Stomach smooth muscle (tissue), 2 donors: ENCODE measurements around the gene ITIH1.

ENCODE experiments used
- H3K27ac ChIP-seq: one replicate; pipeline ENCODE4 v1.7.0; 2013; ENCODE audit warnings: mild to moderate bottlenecking, low read length, inconsistent platforms
- H3K27me3 ChIP-seq, 2 donors: one replicate each; pipeline ENCODE4 v1.7.0; 2013; ENCODE audit warnings: low read length in 2 of 2; ENCODE audit not compliant: insufficient read depth in 2 of 2, control insufficient read depth in 1 of 2
- H3K36me3 ChIP-seq, 2 donors: one replicate each; pipeline ENCODE4 v1.7.0; 2013; ENCODE audit warnings: low read length in 2 of 2; ENCODE audit not compliant: control insufficient read depth in 2 of 2, insufficient read depth in 2 of 2
- H3K4me1 ChIP-seq: one replicate; pipeline ENCODE4 v1.7.0; 2013; ENCODE audit warnings: low read length; ENCODE audit not compliant: control insufficient read depth, insufficient read depth
- H3K4me3 ChIP-seq, 2 donors: one replicate each; pipeline ENCODE4 v1.7.0; 2013; ENCODE audit warnings: low read length in 2 of 2
- H3K9ac ChIP-seq, 2 donors: one replicate each; pipeline ENCODE4 v1.7.0; 2013; ENCODE audit warnings: low read length in 2 of 2, mild to moderate bottlenecking in 1 of 2
- H3K9me3 ChIP-seq, 2 donors: one replicate each; pipeline ENCODE4 v1.7.0; 2013; ENCODE audit warnings: low read length in 2 of 2; ENCODE audit not compliant: control insufficient read depth in 2 of 2
- donor health status: healthy.
- donor health status: Pancreatic carcinoma.

Gene ITIH1

DNA sequence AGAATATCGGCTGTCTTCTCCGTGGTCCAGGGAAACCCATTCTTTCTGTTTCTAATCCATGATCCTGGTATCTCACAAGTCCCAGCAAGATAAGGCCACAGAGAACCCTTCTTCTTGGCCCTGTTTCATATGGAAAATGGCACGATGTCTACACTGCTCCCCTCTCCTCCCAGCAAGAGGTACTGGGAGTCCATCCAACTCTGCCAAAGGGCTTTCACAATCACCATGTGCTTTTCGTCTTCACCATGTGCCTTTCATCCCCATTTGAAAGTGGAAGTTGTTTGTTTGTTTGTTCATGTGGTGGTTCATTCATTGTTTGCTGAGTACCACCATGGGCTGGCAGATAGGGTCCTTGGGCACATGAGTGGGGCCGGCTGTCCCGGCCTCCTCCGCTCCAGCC, 22.7 kb downstream of the ITIH1 start:
- no peak overlapping the region for H3K27ac ChIP-seq
- H3K4me1 ChIP-seq: no peaks in the 10 kb centered on the region
- no peaks in the 10 kb centered on the region for H3K36me3 ChIP-seq
- H3K9ac ChIP-seq: no peak overlapping the region
- H3K4me3 ChIP-seq: no peak overlapping the region
- peaks cover 0 to 3% of the 10 kb centered on the region in 2 donors for H3K27me3 ChIP-seq
- no peaks in the 10 kb centered on the region for H3K9me3 ChIP-seq

DNA sequence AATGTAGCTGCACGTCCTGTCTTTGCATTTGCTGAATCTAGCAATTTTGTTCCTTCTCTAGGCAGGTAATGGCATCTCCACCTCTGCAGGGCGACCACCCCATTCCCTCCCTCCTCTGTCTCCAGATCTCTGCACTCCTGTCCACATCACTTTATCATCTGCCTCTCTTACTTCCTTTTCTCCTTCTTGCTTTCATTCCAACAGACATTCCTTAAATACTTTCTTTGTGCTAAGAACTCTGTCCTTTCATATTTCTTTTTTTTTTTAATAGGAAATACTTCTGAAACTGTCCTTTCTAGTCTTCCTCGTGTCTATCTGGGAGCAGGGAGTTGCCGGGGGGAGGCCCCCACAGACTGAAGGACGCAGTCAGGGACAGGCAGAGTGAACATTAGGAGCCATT, 24.4 kb downstream of the ITIH1 start:
- H3K27me3 ChIP-seq: peaks cover 4% of the 10 kb centered on the region in 2 donors
- no peaks in the 10 kb centered on the region for H3K4me1 ChIP-seq
- no peak overlapping the region for H3K27ac ChIP-seq
- no peaks in the 10 kb centered on the region for H3K9me3 ChIP-seq
- no peak overlapping the region for H3K9ac ChIP-seq
- no peak overlapping the region for H3K4me3 ChIP-seq
- H3K36me3 ChIP-seq: no peaks in the 10 kb centered on the region

DNA sequence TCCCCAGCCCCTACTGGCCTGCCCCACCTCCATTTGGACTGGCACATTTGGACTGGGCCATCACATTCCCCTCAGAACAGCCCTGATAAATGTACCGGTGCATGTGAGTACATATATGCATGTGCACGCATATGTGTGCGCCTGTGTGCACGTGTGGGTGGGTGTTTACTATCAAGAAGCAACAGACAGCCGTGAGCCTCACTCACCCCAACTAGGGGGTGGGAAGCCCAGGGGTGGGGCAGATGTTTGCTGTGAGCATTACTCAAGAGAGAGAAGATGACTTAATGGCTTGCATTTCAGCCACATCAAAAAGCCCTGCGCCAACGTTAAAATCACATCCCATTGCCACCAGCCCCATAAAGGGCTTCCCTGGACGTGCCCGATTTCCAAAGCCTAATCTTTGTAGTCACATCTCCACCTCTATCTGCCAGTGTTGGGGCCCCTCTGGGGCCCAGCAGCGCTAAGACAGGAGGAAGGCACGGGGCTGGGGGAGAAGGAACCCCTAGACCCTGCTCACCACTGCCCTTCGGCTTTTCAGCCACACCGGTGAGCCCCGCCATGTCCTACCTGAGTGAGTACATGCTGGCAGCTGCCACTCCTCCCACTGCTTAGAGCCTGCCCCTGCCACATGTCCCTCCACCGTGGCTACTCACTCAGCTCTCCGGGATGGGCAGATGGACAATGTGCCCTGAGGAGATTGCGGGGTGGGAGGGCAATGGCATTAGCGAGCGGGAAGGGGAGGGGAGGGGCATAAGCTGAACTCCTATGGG, 28.1 kb downstream of the ITIH1 start:
- Histone ChIP-seq H3K9ac (no peak overlapping the region), H3K4me3 (no peak overlapping the region), H3K9me3 (no peaks in the 10 kb centered on the region), H3K27me3 (peaks cover 4% of the 10 kb centered on the region in 2 donors), H3K4me1 (no peaks in the 10 kb centered on the region), H3K36me3 (no peaks in the 10 kb centered on the region), H3K27ac (no peak overlapping the region)

DNA sequence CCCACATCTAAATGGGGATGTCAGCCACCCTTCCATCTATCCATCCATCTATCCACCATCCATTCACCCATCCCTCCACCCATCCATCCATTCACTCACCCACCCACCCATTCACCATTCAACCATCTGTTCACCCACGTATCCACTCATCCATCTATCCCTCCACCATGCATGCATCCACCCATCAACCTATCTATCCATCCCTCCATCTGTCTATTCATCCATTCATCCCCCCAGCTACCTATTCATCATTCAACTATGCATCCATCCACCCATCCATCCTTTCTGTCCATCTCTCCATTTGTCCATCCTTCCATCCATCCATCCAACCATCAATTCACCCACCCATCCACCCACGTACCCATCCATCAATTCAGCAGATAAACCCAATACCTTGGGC, 31.8 kb downstream of the ITIH1 start:
- H3K4me1 ChIP-seq: no peaks in the 10 kb centered on the region
- H3K36me3 ChIP-seq: no peaks in the 10 kb centered on the region
- no peak overlapping the region for H3K9ac ChIP-seq
- H3K27me3 ChIP-seq: peaks cover 2 to 4% of the 10 kb centered on the region in 2 donors
- no peaks in the 10 kb centered on the region for H3K9me3 ChIP-seq
- no peak overlapping the region for H3K27ac ChIP-seq
- H3K4me3 ChIP-seq: no peak overlapping the region

- H3K9me3 ChIP-seq: no peaks in the 10 kb centered on the region
- H3K9ac ChIP-seq: no peak overlapping the region
- H3K27ac ChIP-seq: no peak overlapping the region
- H3K36me3 ChIP-seq: no peaks in the 10 kb centered on the region
- H3K4me1 ChIP-seq: no peaks in the 10 kb centered on the region
- H3K27me3 ChIP-seq: peaks cover 2 to 4% of the 10 kb centered on the region in 2 donors
- no peak overlapping the region for H3K4me3 ChIP-seq
Measured at GRCh38 chr3:52809662-52810377, 32.4 kb downstream of the ITIH1 start.

GRCh38 chr3:52810923-52811322, 33.5 kb downstream of the ITIH1 start:
- H3K9me3 ChIP-seq: no peaks in the 10 kb centered on the region
- H3K36me3 ChIP-seq: no peaks in the 10 kb centered on the region
- H3K27ac ChIP-seq: no peak overlapping the region
- no peak overlapping the region for H3K9ac ChIP-seq
- H3K4me1 ChIP-seq: no peaks in the 10 kb centered on the region
- no peak overlapping the region for H3K4me3 ChIP-seq
- no peaks in the 10 kb centered on the region for H3K27me3 ChIP-seq

DNA sequence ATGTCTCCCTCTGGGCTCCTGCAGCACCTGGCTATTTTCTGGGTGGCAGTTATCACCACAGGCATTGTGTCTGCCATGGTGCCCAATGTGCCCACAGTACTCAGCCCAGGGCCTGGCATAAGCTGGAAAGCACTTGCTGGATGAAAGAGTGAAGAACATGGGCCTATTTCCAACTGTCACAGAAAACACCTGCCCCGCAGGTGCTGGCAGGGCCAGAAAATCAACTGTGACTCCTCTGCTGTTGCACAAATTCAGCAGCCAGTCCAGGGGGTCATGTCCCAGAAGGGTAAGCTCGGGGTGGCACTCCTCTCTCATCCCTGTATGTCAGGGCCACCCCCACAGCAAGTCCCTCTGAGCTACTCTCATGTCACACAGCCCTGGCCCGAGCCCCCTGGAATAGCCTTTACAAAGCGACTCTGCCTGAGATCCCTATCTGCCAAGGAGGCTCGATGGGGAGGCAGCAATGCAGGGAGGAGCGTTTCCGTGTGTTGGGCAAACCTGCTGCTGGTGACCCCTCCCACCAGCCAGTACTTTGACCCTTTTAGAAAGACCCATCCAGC, 34.1 kb downstream of the ITIH1 start:
- no peaks in the 10 kb centered on the region for H3K4me1 ChIP-seq
- H3K9ac ChIP-seq: no peak overlapping the region
- no peaks in the 10 kb centered on the region for H3K27me3 ChIP-seq
- H3K9me3 ChIP-seq: no peaks in the 10 kb centered on the region
- H3K27ac ChIP-seq: no peak overlapping the region
- H3K36me3 ChIP-seq: no peaks in the 10 kb centered on the region
- no peak overlapping the region for H3K4me3 ChIP-seq

DNA sequence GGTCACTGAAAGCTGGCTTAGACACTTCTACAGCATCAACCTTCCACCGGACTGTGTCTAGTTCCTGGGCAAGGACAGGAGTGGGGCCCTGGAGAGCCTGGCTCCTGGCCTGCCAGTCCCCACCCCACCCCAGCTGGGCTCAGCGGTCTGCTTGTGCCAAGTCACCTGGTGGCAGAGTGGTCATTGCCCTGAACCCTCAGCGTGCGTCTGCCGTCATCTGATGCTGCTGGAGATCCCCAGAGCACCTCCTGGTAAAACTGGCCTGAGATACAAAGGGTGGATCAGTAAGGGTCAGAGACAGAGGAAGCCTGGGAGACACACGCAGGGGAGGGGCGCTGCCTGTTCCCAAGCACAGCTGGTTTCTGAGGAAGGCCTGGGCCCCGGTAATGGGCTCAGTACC, 36.4 kb downstream of the ITIH1 start:
- Histone ChIP-seq H3K4me3 (no peak overlapping the region), H3K36me3 (no peaks in the 10 kb centered on the region), H3K4me1 (no peaks in the 10 kb centered on the region), H3K27me3 (no peaks in the 10 kb centered on the region), H3K27ac (no peak overlapping the region), H3K9ac (no peak overlapping the region), H3K9me3 (no peaks in the 10 kb centered on the region)

GRCh38 chr3:52816199-52816598, 38.8 kb downstream of the ITIH1 start:
- no peaks in the 10 kb centered on the region for H3K9me3 ChIP-seq
- no peaks in the 10 kb centered on the region for H3K36me3 ChIP-seq
- no peak overlapping the region for H3K27ac ChIP-seq
- H3K4me3 ChIP-seq: no peak overlapping the region
- no peaks in the 10 kb centered on the region for H3K4me1 ChIP-seq
- H3K27me3 ChIP-seq: no peaks in the 10 kb centered on the region
- H3K9ac ChIP-seq: no peak overlapping the region

- Histone ChIP-seq H3K9me3 (no peaks in the 10 kb centered on the region), H3K36me3 (no peaks in the 10 kb centered on the region), H3K4me1 (no peaks in the 10 kb centered on the region), H3K27me3 (no peaks in the 10 kb centered on the region), H3K9ac (no peak overlapping the region), H3K4me3 (no peak overlapping the region), H3K27ac (no peak overlapping the region)
Measured at GRCh38 chr3:52816654-52817053, 39.3 kb downstream of the ITIH1 start.

- Histone ChIP-seq H3K9ac (no peak overlapping the region), H3K36me3 (no peaks in the 10 kb centered on the region), H3K27ac (no peak overlapping the region), H3K4me3 (no peak overlapping the region), H3K27me3 (no peaks in the 10 kb centered on the region), H3K4me1 (no peaks in the 10 kb centered on the region), H3K9me3 (no peaks in the 10 kb centered on the region)
Measured at GRCh38 chr3:52817221-52817620, 39.8 kb downstream of the ITIH1 start.
